DMS153 (cell line): ENCODE results near the gene SLC5A8.

Source experiments
- DNase-seq: peaks from one replicate; lab custom pipeline; 2025; lab: John Stamatoyannopoulos, UW

The SLC5A8 gene

DNA sequence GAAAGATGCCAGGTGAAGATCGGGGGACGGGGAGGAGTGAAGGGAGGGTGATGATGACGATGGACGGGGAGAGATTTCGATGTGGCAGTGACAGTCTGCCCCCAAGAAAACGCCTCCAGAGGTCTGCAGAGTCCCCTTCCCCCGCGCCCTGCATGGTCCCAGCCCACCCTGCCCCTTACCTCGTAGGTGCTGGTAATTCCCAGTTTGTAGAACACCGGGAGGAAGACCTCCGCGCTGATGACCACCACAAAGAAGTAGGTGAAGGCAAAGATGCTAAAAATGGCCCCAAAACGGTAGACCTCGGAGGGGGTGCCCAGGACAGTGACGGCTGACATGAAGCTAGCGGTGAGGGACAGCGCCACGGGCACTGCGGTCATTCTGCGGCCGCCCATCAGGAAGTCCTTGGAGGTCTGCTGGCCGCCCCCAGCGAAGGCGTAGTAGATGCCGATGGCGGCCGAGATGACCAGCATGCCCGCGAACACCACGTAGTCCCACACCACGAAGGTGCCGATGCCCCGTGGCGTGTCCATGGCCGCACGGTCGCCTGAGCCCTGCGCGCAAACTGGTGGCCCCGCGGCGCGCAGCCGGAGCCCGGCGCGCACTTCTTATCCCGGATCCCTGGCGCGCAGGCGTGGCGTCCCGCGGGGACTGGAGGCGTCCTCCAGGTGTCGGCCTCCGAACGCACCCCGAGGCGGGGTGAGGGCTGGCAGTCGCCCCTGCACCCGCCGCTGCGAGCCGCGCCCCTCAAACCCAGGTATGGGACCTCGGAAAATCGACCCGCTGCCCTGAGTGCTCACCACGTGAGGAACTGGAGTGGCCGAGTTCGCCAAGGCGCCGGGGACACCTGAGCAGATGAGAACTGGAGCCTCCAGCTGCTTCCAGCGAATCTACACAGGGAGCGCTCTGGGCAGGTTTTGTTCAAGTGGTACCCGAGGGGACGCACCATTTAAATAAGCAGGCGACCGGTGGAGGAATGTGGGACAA, at the start of gene SLC5A8:
SLC5A8 (minus strand) TSS at position 920 of the 984 bp plus-strand sequence; CDS start at position 530, 390 bp downstream.
- no peak for DNase-seq

DNA sequence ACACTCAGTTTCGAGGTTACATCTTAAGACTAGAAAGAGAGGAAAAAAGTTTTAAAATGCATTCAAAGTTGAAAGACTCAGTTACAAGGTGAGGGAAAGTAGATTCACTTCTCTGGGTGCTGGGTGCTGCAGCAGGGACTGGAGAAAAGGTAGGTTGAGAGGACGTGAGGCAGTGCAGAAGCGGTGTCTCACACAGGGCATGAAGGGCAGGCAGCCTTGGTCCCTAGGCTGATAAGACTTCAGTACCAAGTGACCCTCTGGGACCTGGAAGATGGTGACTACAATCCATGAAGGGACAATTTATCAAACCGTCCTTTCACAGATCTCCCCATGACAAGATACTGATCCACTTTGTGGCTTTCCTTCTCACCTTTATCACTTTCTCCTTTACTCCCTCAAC, 47.3 kb upstream of the SLC5A8 start:
- no peak for DNase-seq

DNA sequence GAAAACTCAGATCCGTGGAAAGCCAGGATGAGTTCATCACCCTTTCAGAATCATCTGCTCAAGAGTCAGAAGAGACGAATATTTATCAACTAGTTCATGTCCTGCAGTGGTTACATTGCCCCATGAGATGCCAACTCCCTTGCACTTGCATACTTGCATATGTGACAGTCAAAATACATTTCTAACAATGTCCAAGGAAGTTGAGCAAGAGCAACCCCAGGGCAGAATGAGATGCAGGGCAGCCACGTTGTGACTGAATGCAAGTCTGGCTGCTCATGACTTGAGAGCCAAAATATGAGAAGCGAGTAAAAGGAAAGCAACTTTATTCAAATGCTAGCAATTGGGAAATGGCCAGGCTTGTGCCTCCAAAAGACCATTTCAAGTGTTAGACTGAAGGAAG, 46.2 kb upstream of the SLC5A8 start:
- no peak for DNase-seq

- no peak for DNase-seq
Observed at GRCh38 chr12:101243616-101244015, 33.6 kb upstream of the SLC5A8 start.

- no peak for DNase-seq
Observed at GRCh38 chr12:101243074-101243473, 33.0 kb upstream of the SLC5A8 start.

GRCh38 chr12:101238800-101239329, 28.8 kb upstream of the SLC5A8 start:
- DNase-seq: no peak

DNA sequence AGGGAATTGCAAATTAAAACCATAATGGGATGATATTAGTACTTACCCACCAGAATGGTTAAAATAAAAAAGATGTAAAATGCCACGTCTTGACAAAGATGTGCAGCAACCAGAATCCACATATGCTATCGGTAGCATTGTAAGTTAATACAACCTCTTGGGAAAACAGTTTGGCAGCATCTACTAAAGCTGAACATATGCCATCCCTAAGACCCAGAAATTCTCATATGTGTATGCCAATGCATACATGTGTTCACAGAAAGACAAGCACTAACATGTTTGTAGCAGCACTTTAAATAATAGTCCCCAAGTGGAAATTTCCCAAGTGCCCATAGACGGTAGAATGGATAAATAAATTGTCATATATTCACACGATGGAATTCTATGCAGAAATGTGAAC, 28.3 kb upstream of the SLC5A8 start:
- DNase-seq: no peak

GRCh38 chr12:101235686-101236085, 25.6 kb upstream of the SLC5A8 start:
- DNase-seq: no peak

GRCh38 chr12:101231636-101232035, 21.6 kb upstream of the SLC5A8 start:
- no peak for DNase-seq

DNA sequence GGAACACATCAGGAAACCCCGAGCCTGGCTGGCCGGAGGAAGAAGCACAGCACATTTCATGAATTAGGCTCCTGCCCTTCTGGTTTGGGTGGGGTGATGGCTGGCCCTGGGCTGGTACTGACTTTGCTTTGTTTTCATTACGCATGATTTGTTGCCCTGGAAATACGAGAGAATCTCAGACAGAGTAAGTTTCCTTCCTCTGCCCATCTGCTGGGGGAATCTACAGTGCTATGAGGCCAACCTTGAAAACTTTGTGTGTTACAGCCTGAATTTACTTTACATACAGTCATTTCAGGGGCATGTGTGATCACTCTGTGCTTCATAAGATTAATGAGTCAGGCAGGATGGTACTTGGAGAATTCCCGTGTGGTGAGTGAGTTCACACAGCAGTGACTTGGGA, 20.5 kb upstream of the SLC5A8 start:
- no peak for DNase-seq

GRCh38 chr12:101229841-101230241, 19.8 kb upstream of the SLC5A8 start:
- no peak for DNase-seq

- no peak for DNase-seq
Observed at GRCh38 chr12:101221301-101221700, 11.3 kb upstream of the SLC5A8 start.

DNA sequence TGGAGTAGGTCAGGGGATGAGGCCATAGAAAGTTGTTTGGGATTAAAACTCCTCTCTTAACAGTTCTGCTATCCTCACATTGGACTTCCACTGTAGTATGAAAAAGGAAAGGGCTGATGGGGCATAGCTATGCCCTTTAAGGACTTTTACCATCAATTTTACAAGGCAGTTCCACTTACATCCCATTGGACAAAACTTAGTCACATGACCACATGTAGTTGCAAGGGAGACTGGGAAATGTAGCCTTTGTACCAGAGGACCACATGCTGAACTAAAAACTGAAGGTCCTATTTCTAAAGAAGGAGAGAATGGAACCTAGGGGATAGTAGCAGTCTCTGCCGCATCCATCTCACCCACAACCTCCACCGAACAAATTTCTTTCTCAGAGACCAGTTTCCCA, 6.8 kb upstream of the SLC5A8 start:
- DNase-seq: no peak

GRCh38 chr12:101207086-101207780, 2.8 kb downstream of the SLC5A8 start:
- no peak for DNase-seq

DNA sequence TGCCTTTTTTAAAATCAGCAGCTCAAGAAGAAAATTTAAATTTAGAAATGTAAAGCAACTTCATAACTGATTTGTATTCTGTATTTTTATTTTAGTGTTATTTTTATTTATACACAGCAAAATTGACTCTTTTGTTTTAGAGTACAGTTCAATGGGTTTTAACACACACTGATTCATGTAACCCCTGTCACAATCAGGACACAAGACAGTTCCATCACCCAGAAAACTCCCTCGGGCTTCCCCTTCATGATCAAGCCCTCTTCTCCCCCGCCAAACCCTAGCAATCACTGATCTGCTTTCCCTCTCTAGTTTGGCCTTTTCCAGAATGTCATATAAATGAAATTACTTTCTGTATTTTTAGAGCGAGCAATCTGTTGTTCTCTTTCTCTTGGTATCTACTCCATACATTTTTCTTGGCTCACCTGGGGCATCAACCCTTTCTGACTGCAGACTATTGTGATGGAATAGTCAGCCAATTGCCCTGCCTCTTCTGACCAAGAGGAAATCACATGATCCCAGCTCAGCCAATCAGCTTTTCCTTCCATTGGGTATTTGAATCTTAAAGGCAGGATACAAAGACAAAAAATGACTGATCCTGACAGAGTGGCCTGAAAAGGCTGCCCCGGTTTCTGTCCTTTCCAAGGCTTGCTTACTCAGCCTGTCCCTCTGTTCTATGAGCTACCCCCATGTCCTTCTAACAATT, 5.3 kb downstream of the SLC5A8 start:
- no peak for DNase-seq

DNA sequence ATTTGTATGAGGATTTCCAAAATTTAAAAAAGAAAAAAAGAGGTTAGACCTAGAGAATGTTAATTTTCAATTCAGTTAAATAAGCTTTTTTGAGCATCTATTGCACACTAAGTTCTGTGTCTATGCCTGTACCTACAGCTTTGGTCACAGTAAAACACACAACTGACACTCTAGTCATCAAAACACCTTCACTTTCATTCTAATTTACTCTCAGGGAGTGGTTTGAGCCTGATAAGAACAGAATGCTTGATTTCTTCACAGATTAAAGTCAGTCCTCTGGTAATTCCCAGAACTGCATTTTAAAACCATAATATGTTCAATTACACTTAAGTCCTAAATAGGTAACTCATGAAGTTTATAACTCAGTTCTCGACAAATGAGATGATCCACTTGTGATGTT, 9.2 kb downstream of the SLC5A8 start:
- DNase-seq: no peak

- DNase-seq: no peak
Observed at GRCh38 chr12:101200145-101200544, 9.9 kb downstream of the SLC5A8 start.

DNA sequence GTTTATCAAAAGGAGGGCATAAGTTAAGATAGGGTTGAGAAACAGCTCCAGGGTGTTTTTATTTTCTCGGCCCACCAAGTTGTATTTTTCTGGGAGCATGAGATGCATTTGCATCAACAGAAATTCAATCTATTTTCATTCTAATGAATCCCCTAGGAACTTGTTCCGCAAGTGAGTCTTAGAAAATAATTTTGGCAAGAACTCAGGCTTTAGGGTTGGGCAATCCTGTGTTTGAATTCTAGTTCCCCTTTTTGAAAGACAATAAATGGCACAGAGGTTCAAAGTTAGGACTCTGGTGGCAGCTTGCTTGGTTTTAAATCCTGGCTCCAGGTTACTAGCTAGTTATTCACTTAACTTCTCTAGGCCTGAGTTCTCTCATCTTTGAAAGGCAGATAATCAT, 23.7 kb downstream of the SLC5A8 start:
- DNase-seq: no peak

DNA sequence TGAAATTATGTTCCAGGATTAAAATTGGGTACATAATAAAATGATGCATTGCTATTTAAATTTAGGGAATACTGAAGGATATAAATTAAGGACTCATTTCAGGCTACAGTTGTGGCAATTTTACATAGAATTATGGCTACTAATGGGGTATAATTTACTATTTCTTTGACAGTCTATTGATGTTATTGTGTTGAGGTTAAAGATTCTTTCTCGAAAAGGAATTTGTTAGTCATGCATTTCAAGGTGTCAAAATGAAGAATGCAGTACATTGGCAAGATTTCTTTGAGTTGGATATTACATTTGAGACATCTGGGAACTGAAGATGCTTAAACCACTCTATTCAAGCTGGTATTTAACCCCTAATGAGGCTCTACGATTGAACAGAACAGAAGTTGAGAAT, 28.3 kb downstream of the SLC5A8 start:
- no peak for DNase-seq

DNA sequence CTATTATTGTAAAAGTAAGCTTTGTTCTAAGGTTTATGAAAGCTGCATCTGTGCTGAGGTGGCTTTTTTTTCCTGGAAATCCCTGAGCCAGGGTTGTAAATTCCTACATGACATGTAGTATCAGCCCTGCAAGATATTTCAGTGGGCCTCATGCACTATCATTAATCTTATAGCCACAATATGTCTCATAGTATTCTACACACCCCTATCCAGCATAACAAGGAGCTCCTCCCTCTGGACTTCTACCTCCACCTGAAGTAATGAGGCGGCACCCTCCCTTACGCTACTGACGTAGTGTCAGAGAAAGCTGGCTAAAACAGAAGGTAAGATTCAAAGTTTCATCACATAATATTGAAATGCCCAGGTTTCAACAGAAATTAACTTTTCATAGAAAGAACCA, 35.5 kb downstream of the SLC5A8 start:
- no peak for DNase-seq

GRCh38 chr12:101173197-101173749, 36.8 kb downstream of the SLC5A8 start:
- DNase-seq: no peak

DNA sequence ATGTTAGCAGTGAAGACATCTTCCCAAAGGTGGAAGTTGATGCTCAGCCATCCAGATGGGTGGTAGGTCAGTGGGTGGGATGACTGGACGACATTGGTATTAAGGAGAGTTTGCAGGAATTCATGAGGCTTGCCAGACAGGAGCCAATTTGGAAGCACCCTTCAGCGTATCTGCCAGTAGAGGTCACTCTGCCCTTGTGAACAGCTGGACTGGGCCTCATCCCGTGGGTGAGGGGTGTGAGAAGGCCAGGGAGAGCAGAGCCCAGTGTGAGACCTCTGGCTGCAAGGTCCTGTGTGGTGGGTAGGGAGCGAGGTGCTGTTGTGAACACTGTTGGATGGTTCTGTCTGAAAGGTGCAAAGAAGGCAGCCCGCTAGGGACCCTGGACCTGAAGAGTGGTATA, 37.7 kb downstream of the SLC5A8 start:
- no peak for DNase-seq
